ENCODE measurements around the gene PCBD1.

GRCh38 chr10:70851597-70852475 lies 36.5 kb downstream of the PCBD1 start:
- TF ChIP-seq CTCF (conservative IDR thresholded peaks at IDR 0.05): no peak
- TF ChIP-seq ZFX (IDR thresholded peaks at IDR 0.05): no peak

Data from C4-2B (cell line).